GM20000 (cell line): ENCODE data around the gene COPS8.

ENCODE experiments used
- DNase-seq: peaks from one replicate; pipeline ENCODE4 v3.0.0; 2012; ENCODE audit warnings: low spot score
- TF ChIP-seq, protein P1 (sequence below): IDR thresholded peaks from 2 replicates; pipeline ENCODE4 v1.5.1; 2012; ENCODE audit warnings: mild to moderate bottlenecking, control low read depth; ENCODE audit errors: extremely low read depth, missing control alignments

COPS8 gene

GRCh38 chr2:237147317-237147716 is 61.6 kb downstream of the COPS8 start:
- TF ChIP-seq, protein P1, sequence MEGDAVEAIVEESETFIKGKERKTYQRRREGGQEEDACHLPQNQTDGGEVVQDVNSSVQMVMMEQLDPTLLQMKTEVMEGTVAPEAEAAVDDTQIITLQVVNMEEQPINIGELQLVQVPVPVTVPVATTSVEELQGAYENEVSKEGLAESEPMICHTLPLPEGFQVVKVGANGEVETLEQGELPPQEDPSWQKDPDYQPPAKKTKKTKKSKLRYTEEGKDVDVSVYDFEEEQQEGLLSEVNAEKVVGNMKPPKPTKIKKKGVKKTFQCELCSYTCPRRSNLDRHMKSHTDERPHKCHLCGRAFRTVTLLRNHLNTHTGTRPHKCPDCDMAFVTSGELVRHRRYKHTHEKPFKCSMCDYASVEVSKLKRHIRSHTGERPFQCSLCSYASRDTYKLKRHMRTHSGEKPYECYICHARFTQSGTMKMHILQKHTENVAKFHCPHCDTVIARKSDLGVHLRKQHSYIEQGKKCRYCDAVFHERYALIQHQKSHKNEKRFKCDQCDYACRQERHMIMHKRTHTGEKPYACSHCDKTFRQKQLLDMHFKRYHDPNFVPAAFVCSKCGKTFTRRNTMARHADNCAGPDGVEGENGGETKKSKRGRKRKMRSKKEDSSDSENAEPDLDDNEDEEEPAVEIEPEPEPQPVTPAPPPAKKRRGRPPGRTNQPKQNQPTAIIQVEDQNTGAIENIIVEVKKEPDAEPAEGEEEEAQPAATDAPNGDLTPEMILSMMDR = no peak
- DNase-seq = no peak

DNA sequence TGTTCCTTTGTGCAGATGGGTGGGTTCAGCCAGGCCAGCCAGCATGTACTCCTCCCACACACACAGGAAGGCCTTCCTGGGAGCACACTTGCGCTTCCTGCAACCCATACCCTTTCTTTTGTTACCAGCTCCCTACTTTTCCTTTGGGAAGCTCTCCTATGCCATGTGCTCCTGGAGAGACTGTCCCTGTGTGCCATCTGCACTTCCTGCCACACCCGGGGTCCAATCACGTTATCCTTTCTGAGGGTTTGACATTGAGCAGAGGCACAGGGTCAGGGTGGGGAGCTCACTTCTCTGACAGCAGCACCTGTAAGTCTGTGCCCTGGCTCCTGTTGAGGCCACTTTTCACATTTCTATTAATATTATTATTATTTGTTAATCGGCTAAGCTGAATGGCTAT is 62.9 kb downstream of the COPS8 start:
- DNase-seq = no peak
- TF ChIP-seq, protein P1 = no peak

DNA sequence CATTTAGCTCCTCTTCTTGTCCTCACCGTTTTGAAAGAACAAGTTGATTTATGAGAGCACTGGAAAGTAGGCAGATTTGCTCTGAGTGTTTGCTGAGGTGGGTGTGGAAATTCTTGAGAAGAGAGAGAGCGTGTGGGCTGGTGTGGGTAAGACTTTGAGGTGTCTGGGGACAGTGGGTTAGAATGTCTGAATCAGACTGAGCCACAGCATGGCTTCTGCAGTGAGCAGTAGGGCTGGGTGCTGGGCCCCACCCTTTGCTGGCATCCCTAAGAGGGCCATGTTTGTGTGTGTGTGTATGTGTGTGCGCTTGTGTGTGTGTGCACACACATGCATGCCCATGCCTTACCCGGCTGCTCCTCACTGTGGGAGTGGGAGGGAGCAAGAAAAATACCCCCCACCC is 63.7 kb downstream of the COPS8 start:
- TF ChIP-seq, protein P1 = no peak

More for the DNA sequence above, 63.7 kb downstream of the COPS8 start:
- DNase-seq = no peak
